Neuronal stem cell (in vitro differentiated cells): ENCODE data around the gene SEC61G.

Experiments
- DNase-seq: peaks from one replicate; pipeline ENCODE4 v3.0.0-alpha.2; 2013; ENCODE audit warnings: low spot score
- H2AFZ ChIP-seq: one replicate; pipeline ENCODE4 v1.6.1; 2013; ENCODE audit warnings: mild to moderate bottlenecking, low read length, inconsistent platforms
- H2AK5ac ChIP-seq: 2 replicates; pipeline ENCODE4 v1.6.1; 2013; ENCODE audit warnings: low read depth, mild to moderate bottlenecking, inconsistent platforms, low read length, moderate library complexity, mixed read lengths
- H2BK120ac ChIP-seq: 2 replicates; pipeline ENCODE4 v1.6.1; 2013; ENCODE audit warnings: low read depth, mild to moderate bottlenecking, inconsistent platforms, low read length, moderate library complexity, mixed read lengths
- H2BK12ac ChIP-seq: one replicate; pipeline ENCODE4 v1.6.1; 2013; ENCODE audit warnings: low read length, inconsistent platforms
- H2BK15ac ChIP-seq: 2 replicates; pipeline ENCODE4 v1.6.1; 2013; ENCODE audit warnings: mild to moderate bottlenecking, low read length, inconsistent platforms, mixed read lengths
- H2BK5ac ChIP-seq: one replicate; pipeline ENCODE4 v1.6.1; 2013; ENCODE audit warnings: inconsistent platforms, mild to moderate bottlenecking, low read length, moderate library complexity
- H3K14ac ChIP-seq: one replicate; pipeline ENCODE4 v1.6.1; 2013; ENCODE audit warnings: low read length, inconsistent platforms
- H3K18ac ChIP-seq: 2 replicates; pipeline ENCODE4 v1.6.1; 2013; ENCODE audit warnings: low read length, inconsistent platforms
- H3K23ac ChIP-seq: 2 replicates; pipeline ENCODE4 v1.6.1; 2013; ENCODE audit warnings: low read depth, mild to moderate bottlenecking, mixed read lengths, low read length, inconsistent platforms; ENCODE audit not compliant: poor library complexity
- H3K27ac ChIP-seq: replicated peaks from 3 replicates; pipeline ENCODE4 v1.5.1; 2013; ENCODE audit warnings: low read length, inconsistent platforms
- H3K27me3 ChIP-seq, 3 experiments: 2 replicates each; pipeline ENCODE4 v1.6.1; 2013; ENCODE audit warnings: low read length in 3 of 3, mild to moderate bottlenecking in 2 of 3, inconsistent platforms in 1 of 3, low read depth in 1 of 3, mixed read lengths in 1 of 3, moderate library complexity in 1 of 3; ENCODE audit not compliant: control insufficient read depth in 3 of 3, insufficient read depth in 3 of 3
- H3K36me3 ChIP-seq, 2 donors: replicated peaks in 1 of 2; 2 replicates each; pipeline ENCODE4 v1.6.1; 2013; ENCODE audit warnings: low read length in 2 of 2; ENCODE audit not compliant: control insufficient read depth in 2 of 2, insufficient read depth in 2 of 2
- H3K4ac ChIP-seq: 2 replicates; pipeline ENCODE4 v1.6.1; 2013; ENCODE audit warnings: inconsistent platforms, mild to moderate bottlenecking, low read length, moderate library complexity
- H3K4me1 ChIP-seq, 2 donors: 1 replicate in 1 of 2; 2 replicates in 1 of 2; pipeline ENCODE4 v1.6.1; 2013; ENCODE audit warnings: low read length in 2 of 2, low read depth in 1 of 2; ENCODE audit not compliant: control insufficient read depth in 2 of 2, insufficient read depth in 1 of 2
- H3K4me2 ChIP-seq: one replicate; pipeline ENCODE4 v1.6.1; 2013; ENCODE audit warnings: mild to moderate bottlenecking, low read length, inconsistent platforms; ENCODE audit not compliant: insufficient read depth, poor library complexity, severe bottlenecking
- H3K4me3 ChIP-seq, 2 donors: 2 replicates each; pipeline ENCODE4 v1.5.1; 2013; ENCODE audit warnings: low read length in 2 of 2, mild to moderate bottlenecking in 2 of 2, inconsistent platforms in 1 of 2, moderate library complexity in 1 of 2
- H3K79me1 ChIP-seq: one replicate; pipeline ENCODE4 v1.6.1; 2013; ENCODE audit warnings: low read depth, mild to moderate bottlenecking, inconsistent platforms, low read length, moderate library complexity
- H3K9ac ChIP-seq: one replicate; pipeline ENCODE4 v1.6.1; 2013; ENCODE audit warnings: mild to moderate bottlenecking, low read depth, low read length, inconsistent platforms; ENCODE audit not compliant: poor library complexity
- H3K9me3 ChIP-seq, 2 donors: replicated peaks in 1 of 2; 2 replicates each; pipeline versions ENCODE3 to v1.6.1; 2013; ENCODE audit warnings: low read length in 2 of 2, mild to moderate bottlenecking in 2 of 2, inconsistent platforms in 1 of 2, low read depth in 1 of 2, mixed read lengths in 1 of 2, moderate library complexity in 1 of 2; ENCODE audit not compliant: control insufficient read depth in 2 of 2, insufficient read depth in 1 of 2
- H4K8ac ChIP-seq: one replicate; pipeline ENCODE4 v1.6.1; 2013; ENCODE audit warnings: low read depth, mild to moderate bottlenecking, inconsistent platforms, low read length, moderate library complexity
- H4K91ac ChIP-seq: one replicate; pipeline ENCODE4 v1.6.1; 2013; ENCODE audit warnings: low read length, low read depth, mild to moderate bottlenecking, inconsistent platforms; ENCODE audit not compliant: poor library complexity
- WGBS, 2 donors: extraction: QIAGEN DNeasy Blood & Tissue Kit; methylation state at CpG; one replicate each; pipeline ENCODE4 v1.1.7; 2013; ENCODE audit warnings: missing lambda C conversion rate in 2 of 2, mixed read lengths in 1 of 2; ENCODE audit not compliant: insufficient read length in 2 of 2, insufficient replicate concordance in 1 of 2; ENCODE audit errors: extremely low coverage in 2 of 2; 5-methylcytosine and 5-hydroxymethylcytosine counted together

SEC61G gene

DNA sequence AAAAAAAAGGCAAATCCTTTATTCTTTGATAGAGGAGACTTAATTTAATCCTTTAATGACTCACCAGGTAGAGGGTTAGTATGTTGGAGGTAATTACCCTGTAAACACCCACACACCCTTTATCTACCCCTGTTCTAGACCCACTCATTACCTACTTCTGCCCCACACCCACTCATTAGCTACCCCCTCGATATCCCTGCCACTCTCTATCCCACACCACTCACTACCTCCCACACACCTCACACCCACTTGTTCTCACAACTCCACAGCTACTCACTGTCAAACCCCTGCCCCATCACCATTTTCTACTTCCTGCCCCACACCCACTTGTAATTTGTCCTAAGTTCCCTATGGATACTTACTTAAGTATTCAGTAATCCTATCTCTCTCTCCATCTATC is 49.7 kb downstream of the SEC61G start:
- H2AK5ac ChIP-seq = no peak overlapping the region
- no peak overlapping the region for H2BK5ac ChIP-seq
- H3K4me2 ChIP-seq = no peak overlapping the region
- H2AFZ ChIP-seq = no peak overlapping the region
- no peak overlapping the region for H3K23ac ChIP-seq
- H4K91ac ChIP-seq = no peak overlapping the region
- no peak overlapping the region for H2BK15ac ChIP-seq
- H2BK120ac ChIP-seq = no peak overlapping the region
- 100% methylated on average over 1 of the region's 1 CpG; no CpG with 5 or more reads in 1 of the 2 donors for WGBS, 2 donors
- no peaks in the 10 kb centered on the region for H3K36me3 ChIP-seq
- no peak overlapping the region for H3K14ac ChIP-seq
- H2BK12ac ChIP-seq = no peak overlapping the region
- no peak overlapping the region for H3K27ac ChIP-seq
- H3K79me1 ChIP-seq = no peaks in the 10 kb centered on the region
- no peak overlapping the region for H3K4ac ChIP-seq
- H3K27me3 ChIP-seq = no peaks in the 10 kb centered on the region
- no peak overlapping the region for H3K18ac ChIP-seq
- no peak for DNase-seq
- H3K4me1 ChIP-seq = no peaks in the 10 kb centered on the region
- no peak overlapping the region for H3K4me3 ChIP-seq
- no peak overlapping the region for H3K9ac ChIP-seq
- no peak overlapping the region for H4K8ac ChIP-seq
- peaks cover 0 to 6% of the 10 kb centered on the region in 2 donors for H3K9me3 ChIP-seq

DNA sequence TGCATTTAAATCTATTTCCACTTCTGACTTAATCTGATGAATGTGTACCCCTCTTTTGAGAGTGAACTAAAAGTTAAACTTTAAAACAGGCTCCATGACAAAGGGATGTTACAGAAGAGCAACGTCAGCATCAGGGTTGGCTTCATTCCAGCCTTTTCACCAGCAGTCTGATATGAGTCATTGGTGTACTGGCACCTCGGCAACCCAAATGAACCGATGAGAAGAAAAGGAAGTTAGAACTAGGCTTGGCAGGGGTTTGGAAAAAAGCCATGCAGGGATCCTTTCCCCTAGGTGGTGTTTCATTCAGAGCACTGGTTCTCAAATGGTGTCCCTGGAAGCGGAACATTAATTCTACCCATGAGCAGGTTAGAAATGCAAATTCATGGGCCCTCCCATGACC is 53.6 kb downstream of the SEC61G start:
- H3K4me1 ChIP-seq = no peaks in the 10 kb centered on the region
- no peak overlapping the region for H3K4ac ChIP-seq
- no peak overlapping the region for H3K27ac ChIP-seq
- H2BK120ac ChIP-seq = no peak overlapping the region
- WGBS, 2 donors = no CpG with 5 or more reads among the region's 4 CpGs
- H2AFZ ChIP-seq = no peak overlapping the region
- H3K36me3 ChIP-seq = no peaks in the 10 kb centered on the region
- H3K79me1 ChIP-seq = no peaks in the 10 kb centered on the region
- H2AK5ac ChIP-seq = no peak overlapping the region
- no peak for DNase-seq
- peaks cover 0 to 5% of the 10 kb centered on the region in 2 donors for H3K9me3 ChIP-seq
- H3K14ac ChIP-seq = no peak overlapping the region
- no peaks in the 10 kb centered on the region for H3K27me3 ChIP-seq
- H2BK5ac ChIP-seq = no peak overlapping the region
- H4K8ac ChIP-seq = no peak overlapping the region
- no peak overlapping the region for H3K18ac ChIP-seq
- H3K23ac ChIP-seq = no peak overlapping the region
- H3K4me3 ChIP-seq = no peak overlapping the region
- no peak overlapping the region for H3K4me2 ChIP-seq
- no peak overlapping the region for H4K91ac ChIP-seq
- H3K9ac ChIP-seq = no peak overlapping the region
- H2BK15ac ChIP-seq = no peak overlapping the region
- H2BK12ac ChIP-seq = no peak overlapping the region

DNA sequence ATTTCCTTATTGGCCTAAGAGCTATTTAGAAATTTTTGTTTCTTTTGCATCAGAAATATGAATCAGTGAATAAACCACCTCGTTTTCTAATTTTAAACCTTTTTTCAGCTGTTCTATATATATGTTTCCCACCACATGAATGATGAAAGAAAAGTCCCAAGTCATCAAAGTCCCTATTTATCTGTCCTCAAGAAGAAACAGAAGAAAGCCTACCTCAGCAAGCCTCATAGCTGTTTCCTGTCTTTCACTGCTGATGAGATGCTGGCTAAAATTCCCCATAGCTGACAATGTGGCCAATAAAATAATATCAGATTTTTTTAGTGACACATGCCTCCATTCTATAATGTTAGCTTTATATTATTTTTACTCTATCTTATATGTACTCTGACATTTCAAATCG is 54.2 kb downstream of the SEC61G start:
- H3K4me1 ChIP-seq = no peaks in the 10 kb centered on the region
- H3K9me3 ChIP-seq = peaks cover 0 to 6% of the 10 kb centered on the region in 2 donors
- H2BK120ac ChIP-seq = no peak overlapping the region
- H3K4me2 ChIP-seq = no peak overlapping the region
- no peak overlapping the region for H4K8ac ChIP-seq
- no peak overlapping the region for H2BK12ac ChIP-seq
- H3K14ac ChIP-seq = no peak overlapping the region
- no peak overlapping the region for H2AFZ ChIP-seq
- no peak overlapping the region for H3K4me3 ChIP-seq
- no peak overlapping the region for H2BK15ac ChIP-seq
- no peak overlapping the region for H3K27ac ChIP-seq
- no peak overlapping the region for H3K9ac ChIP-seq
- WGBS, 2 donors = no CpG with 5 or more reads among the region's 2 CpGs
- H3K18ac ChIP-seq = no peak overlapping the region
- H3K27me3 ChIP-seq = no peaks in the 10 kb centered on the region
- no peaks in the 10 kb centered on the region for H3K79me1 ChIP-seq
- H3K36me3 ChIP-seq = no peaks in the 10 kb centered on the region
- H3K4ac ChIP-seq = no peak overlapping the region
- H2AK5ac ChIP-seq = no peak overlapping the region
- H2BK5ac ChIP-seq = no peak overlapping the region
- H4K91ac ChIP-seq = no peak overlapping the region
- DNase-seq = no peak
- no peak overlapping the region for H3K23ac ChIP-seq
